GM12878 (cell line): ENCODE data around the gene AGER.

Source experiments
- CHD2 ChIP-seq: IDR thresholded peaks from 2 replicates; pipeline ENCODE4 v1.6.1; 2011; ENCODE audit warnings: low read depth, low read length, improper control_type of control experiment, borderline replicate concordance
- CHD4 ChIP-seq: fragments of 200-600 bp; sonication (generic); IDR thresholded peaks from 2 replicates; pipeline ENCODE4 v1.6.1; 2016; ENCODE audit warnings: mild to moderate bottlenecking
- CREB1 ChIP-seq: IDR thresholded peaks from 2 replicates; pipeline ENCODE4 v1.6.1; 2012; ENCODE audit warnings: low read depth, mild to moderate bottlenecking, inconsistent platforms
- EZH2 ChIP-seq: IDR thresholded peaks from 2 replicates; pipeline ENCODE4 v1.6.1; 2012; ENCODE audit warnings: low read depth, mild to moderate bottlenecking, control low read depth, inconsistent platforms, low read length, borderline replicate concordance; ENCODE audit not compliant: control insufficient read depth
- REST ChIP-seq: IDR thresholded peaks from 2 replicates; pipeline ENCODE4 v1.6.1; 2012; ENCODE audit warnings: mild to moderate bottlenecking, low read depth, low read length

- TF ChIP-seq CHD4 (no peak), CHD2 (no peak), CREB1 (no peak), REST (no peak), EZH2 (no peak)
These were observed 4.2 kb downstream of the AGER start for GRCh38 chr6:32179766-32180405.
